ENCODE measurements around the gene LRRK1.

The LRRK1 gene

DNA sequence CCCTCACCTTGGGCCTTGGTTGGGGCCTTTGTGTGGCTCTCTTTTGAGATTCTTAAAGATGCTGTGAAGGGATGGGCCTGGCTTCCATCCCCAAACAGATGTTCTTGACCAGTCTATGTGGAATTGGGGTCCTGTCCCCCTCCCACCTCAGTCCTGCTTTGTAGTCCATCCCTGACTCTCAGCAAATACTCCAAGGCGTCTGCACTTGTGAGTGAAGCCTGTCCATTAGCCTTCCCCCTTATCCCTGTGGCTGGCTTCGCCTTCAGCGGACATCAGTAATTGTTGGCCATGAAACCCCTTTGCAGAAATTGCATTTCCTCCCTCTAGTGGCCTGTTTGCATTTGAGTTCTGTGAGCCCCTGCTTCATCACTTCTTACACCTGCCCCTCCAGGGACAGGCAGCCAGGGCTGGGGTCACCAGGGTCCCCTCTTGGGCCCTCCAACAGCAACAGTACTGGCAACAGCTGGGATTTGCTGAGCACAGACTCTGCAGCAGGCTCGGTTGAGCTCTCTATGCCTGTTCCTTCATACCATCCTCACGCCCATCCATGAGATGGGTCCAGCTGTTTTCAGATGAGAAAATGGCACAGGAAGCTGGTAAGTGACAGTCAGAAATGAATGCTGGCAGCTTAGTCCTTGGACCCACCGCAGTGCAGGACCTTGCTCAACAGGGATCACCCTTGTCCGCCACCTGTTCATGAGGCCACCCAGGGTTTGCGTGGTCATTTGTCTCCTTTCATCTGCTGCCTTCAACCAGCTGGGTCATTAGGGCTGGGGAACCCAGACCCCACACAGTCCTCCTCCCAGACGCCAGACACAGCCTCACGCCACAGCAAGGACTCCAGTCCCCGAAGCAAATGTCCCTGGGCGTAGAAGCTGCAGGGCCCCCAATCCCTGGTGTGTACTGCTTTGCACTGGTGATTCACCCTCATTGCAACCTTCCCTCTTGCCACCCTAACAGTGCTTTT lies 8.9 kb upstream of the LRRK1 start:
- DNase-seq (ENCODE audit: low spot score), result no peak

DNA sequence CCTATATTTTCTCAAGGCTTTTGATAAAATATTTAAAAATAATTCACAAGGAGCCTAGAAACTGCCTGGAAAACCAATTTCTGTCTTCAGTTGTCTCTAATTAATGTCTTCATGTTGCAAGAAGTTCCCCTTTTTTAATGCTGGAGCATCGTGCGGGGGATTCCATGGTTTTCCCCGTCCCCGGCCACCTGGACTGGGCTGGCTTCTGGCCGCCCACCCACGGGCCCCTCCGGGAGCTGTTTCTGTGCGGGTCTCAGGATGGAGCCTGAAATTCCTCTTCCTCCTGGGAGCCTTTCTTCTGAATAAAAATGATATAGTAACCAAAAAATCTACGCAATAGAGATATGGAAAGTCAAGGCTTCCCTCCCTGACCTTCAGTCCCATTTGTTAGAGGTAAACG lies 8.1 kb upstream of the LRRK1 start:
- no peak for DNase-seq (ENCODE audit: low spot score)

DNA sequence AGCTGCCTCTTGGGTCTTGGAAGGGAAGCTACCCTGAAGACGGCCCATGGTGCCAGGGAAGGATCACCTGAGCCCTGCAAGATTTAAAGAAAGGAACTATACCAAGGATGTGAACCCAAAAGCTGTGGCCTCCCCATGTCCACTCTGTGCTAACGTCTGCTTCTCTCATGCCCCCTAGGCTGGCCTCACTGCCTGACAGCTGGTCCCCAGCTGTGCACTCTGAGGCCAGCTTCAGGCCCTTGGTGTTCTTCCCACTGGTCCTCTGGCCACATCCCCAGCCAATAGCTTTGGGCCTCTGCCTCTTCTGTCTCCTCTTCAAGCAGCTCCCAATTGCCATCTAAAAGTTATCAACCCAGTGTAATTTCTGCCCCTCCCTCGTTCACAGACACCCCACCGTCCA lies 5.2 kb upstream of the LRRK1 start:
- DNase-seq (ENCODE audit: low spot score), result no peak

DNA sequence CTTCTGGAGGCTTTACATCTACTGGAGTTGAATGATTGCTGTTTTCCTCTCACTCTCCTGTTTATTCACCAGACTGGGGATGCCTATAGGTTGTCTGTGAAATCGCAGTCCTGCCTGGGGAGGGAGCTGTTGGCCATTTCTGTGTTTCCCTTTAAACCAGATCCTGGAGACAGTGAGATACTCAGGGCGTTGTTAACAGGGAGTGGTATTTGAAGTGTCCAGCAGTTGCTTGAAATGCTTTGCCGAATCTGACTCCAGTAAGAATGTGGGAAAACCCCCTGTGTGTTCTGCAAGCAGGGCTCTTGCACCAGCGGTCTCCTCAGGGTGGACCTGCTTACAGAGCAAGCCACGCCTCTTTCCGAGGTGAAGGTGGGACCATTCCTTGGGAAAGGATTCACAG lies 4.3 kb upstream of the LRRK1 start:
- no peak for DNase-seq (ENCODE audit: low spot score)

DNA sequence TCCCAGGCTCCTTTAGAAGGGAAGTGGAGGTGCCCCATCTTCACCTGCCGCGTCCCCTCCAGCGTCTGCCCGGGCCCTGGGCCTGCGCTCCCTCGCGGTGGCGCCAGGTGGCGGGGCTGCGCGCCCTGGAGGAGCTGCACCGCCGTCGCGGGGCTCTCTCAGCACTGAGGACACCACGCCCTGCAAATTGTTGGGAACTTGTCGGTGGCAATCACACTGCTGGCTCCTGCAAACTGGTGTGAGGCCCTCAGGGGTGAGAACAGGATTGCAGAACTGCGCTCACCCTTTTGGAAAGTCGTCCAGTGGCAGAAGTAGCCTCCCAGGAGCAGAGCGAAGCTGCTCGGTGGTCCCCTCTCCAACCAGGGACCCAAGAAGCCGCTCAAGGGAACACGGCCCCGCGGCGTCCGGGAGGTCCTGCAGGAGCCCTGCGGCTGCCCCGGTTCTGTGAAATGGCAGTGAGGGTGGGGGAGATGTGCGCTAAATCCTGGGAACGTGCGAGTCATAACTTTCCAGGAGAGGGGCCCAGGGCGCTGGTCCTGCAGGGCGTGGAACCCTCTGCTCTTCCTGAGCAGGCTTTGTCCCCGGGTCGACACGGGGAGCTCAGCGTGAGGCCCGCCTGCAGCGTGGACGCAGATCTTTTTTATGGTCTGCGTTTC lies 995 bp upstream of the LRRK1 start:
- DNase-seq (ENCODE audit: low spot score), result peak; percentile 62

DNA sequence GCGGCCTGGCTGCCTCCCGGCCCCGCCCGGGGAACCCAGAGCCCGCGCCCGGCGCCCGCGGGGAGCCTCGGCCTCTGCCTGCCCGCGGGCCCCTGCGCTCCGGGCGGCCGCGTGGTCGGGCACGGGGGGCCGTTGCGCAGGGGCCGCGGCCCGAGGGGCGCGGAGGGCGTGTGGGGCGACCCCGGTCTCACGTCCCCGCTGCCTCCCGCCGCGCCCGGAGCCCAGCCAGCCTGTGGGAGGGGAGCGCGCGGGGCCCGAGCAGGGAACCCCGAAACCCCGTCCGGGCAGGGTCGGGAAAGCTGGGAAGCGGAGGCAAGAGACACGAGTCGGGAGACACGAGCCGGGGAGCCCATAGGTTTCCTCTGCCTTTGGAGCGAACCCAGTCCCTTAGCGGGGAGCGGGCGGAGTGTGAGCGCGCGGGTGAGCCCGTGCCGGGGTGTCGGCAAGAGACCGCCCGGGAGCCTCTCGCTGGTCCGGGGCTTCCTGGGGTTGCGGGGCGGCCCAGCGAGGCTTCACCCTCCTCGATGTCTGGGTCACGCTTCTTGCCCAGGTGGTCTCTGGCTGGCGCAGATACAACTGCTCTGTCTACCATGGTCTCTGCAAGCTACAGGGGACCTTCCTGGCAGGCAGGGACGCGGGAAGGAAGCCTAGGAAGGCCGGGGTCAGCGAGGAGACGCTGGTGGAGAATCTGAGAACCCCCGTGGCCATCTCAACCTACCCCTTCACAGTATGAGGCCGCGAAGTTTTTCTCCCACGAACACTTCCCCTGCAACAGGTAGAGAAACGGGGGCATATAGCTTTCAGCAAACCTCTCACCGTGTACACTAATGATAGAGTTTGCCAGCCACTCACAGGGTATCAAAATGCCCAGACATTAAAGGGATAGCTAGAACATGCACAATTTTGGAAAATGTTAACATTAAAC lies 586 bp downstream of the LRRK1 start:
- DNase-seq (ENCODE audit: low spot score), result no peak

DNA sequence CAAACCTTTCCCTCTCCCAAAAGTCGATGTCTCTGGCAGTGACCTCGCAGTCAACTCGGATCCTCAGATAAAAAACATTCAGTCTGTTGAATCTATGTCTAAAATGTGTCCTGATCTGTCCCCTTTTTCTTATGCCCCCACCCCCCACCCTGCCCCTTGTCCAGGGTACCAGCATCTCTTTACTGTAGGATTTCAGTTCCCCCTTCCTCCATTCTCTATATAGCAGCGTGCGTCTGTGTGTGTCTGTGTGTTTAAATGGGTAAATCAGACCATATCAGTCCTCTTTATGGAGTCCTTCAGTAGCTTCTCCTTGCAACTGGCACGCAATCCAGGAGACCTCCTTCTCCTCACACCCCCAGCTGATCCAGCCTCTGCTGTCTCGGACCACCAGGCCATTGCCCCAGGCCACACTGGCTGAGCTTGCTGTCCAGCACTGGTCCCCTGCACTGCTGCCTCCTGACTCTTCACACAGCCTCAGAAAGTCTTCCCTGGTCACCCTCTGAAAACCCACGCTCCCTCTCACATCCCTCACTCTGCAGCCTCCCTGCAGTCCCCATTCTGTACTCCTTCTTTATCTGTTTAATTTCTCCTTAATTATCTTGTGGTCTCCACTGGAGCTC lies 1.5 kb downstream of the LRRK1 start:
- DNase-seq (ENCODE audit: low spot score), result no peak

DNA sequence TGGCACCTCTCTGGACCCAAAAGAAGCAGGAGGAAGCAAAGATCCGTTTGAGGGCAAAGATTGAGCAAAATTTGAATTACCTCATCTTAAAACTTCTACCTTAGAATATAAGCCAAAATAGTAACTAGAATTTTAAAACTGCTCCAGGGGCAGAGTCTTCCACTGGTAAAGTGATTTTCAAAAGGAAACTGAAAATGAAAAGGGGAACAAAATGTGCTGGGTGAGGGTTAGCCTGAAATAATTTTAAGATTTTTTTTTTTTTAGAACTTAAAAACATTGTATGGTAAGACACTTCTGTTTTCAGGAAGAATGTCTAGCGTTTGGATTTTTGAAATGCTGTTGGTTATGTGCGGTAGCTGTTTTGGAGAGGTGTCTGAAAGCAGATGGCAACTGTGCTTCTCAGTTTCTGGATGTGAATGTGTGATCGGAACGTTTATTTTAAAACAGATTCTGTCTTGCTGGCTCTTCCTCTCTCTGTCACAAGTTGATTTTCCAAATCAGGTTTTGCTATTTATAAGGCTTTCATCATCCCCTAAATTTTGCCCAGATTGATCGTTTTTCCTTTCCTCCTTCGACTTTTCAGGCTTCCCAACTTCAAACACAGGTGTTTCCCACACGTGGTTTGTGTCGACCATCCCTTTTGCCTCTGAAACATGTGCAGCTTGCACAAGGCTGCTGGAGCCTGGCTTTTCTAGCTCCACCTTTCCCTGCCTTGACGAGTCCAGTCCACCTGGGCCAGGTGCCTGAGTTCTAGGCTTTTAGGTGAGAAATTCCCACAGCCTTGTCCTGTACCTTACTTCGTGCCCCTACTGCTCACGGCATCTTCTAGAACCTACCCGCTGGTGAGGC lies 3.3 kb downstream of the LRRK1 start:
- no peak for DNase-seq (ENCODE audit: low spot score)

DNA sequence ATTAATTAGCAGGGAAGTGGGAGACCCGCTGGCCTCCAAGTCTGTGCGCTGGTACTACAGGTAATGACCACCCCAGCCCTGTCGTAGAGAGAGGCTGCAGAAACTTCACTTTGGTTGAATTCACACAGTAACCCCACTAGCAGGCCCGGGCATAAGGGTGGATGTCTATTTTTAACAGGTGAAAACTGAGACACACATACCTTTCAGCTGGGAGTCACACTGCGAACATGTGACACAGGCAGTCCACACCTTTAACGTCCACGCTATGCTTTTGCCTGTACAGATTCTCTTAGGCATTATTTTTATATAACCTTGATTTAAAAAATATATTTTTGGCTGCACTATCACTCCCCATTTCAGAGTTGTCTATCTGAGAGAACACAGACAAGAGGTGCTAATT lies 3.9 kb downstream of the LRRK1 start:
- no peak for DNase-seq (ENCODE audit: low spot score)

DNA sequence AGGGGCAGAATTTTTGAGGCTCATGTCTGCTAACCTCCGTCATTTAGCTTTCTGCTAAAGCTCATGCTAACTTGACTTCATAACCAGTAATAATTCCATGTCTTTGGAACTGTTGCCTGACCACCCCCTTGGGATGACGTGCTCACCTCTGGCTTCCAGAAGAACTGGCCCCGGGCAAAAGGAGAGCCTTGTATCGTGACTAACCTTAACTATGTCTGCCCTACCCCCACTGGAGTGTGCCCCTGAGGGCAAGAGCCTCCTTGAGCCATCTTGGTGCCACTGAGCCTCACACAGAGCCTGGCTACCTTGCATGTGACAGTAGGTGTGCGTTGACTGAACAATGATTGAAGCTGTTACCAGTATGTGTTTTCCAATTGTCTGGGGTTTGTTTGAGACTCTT lies 4.7 kb downstream of the LRRK1 start:
- DNase-seq (ENCODE audit: low spot score), result no peak

DNA sequence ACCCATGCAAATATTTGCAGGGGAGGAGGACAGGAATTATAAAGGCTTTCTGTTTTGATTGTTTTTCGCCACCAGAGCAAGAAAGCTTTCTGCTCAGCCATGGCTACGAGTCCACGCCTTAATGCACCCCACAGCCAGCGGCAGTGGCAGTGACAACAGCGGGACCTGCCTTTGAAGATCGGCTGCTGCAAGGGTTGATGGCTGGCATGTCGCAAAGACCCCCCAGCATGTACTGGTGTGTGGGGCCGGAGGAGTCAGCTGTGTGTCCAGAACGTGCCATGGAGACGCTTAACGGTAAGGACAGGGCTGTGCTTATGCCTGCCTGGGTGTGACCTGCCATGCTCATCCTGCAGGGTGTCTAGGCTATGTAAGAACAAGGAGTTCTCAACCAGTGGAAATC lies 5.3 kb downstream of the LRRK1 start:
- no peak for DNase-seq (ENCODE audit: low spot score)

DNA sequence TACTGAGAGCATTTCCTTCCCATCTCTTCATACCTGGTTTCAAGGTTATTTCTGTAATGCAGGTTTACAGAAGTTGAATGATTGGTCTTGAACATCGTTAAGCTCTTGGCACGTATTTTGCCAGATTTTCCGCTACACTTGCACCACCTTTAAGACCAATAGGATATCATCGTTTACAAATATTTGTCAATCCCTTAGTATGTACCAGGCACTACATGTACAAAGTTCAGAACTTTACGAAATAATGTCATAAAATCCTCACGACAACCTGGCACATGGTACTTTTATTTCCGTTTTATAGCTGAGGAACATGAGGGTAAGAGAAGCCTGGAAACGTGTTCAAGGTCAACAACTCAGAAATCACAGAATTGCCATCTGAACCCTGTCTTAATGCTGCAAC lies 6.3 kb downstream of the LRRK1 start:
- DNase-seq (ENCODE audit: low spot score), result no peak

DNA sequence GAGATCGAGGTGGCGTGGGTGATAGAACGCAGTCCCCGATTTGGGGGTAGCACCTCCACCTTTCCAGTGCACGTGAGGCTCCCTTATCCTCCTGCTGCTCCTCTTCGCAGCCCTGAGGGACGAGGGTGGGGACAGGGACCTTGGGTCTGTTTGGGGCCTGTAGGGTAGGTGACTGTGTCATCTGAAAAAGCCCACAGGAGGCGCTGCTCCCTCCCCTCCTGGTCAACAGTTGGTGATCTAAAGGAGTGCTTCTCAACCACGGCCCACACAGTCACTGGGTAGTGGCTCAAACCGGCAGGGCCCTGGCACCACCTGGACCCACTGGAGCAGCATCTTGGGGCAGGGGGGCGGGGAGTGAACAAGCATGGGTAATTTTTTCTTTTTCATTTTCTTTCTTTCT lies 7.1 kb downstream of the LRRK1 start:
- no peak for DNase-seq (ENCODE audit: low spot score)

DNA sequence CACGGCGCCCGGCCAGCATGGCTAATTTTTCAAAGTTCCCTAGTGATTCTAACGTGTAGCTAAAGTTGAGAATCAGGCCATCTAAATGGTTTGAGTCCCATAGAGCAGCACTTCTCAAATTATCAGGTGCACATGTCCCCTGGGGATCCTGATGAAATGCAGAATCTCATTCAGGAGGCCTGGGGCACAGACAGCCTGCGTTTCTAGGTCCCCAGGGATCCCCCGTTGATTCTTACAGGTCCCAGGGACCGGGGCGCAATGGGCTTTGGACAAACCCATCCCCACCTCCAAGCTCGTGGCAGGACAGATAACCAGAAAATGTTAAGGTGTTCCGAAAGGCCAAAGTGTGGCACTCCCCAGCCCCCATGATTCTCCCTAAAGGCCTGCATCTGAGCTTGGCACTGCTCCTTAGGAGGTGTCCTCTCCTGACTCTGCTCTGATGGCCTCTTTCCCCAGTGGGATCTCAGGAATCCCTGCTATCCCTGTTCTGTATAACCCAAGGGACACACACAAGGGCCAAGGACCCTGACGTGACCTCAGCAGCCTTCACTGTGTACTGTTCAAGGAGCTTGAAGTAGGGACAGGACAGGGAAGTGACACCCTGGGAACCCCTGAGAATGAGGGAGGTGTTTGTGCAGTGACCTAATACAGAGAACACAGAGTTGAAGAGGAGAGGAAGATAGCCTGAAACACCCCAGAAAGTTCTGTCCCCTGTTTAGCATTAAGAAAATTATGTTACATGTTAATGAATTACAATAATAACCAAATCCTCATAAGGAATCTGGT lies 8.0 kb downstream of the LRRK1 start:
- no peak for DNase-seq (ENCODE audit: low spot score)

DNA sequence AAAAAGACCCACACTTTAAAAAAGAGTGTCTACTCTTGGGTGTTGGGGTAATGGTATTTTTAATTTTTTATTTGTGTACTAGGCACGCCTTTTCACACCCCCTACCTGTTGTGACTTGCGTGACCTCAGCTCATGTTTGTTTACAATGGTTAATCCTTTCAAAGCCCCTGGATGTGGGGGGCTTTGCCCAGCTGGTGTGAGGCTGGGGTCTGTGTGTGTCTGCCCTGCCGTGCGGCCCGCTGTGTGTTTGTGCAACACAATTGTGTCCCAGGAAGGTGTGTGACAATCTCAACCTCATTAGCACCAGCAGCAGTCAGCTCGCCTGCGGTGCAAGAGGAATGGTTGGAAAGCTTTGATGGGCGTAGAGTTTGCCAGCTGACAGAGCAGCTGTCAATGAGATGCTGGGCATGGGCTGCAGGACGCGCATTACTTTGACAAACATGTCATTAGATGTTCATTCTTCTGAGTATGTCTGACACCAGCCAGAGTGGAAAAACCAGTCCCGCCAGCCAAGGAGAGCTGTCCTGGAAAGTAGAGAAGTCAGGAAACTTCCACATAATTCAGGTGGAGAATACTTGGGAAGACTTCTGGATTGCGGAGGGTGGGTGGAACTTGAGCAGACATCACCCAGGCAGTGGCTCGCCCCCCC lies 9.6 kb downstream of the LRRK1 start:
- DNase-seq (ENCODE audit: low spot score), result no peak

DNA sequence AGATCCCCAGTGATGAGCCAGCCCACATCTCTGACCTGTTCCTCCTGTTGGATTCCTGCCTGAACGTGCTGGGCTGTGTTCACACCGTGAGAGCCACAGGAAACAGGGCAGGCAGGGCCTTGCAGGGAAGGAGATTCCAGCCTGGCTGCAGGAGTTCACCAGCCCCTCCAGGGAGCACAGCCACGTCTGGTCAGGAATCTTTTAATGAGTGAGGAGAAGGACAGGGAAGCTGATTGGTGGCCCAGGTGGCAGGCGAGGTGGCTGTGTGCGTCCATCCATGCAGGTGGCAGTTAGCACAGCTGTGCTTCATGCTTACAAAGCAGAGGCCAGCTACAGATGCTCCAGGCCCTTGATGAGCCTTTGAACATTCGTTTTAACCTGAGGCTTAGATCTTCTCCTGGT lies 10.5 kb downstream of the LRRK1 start:
- DNase-seq (ENCODE audit: low spot score), result no peak

DNA sequence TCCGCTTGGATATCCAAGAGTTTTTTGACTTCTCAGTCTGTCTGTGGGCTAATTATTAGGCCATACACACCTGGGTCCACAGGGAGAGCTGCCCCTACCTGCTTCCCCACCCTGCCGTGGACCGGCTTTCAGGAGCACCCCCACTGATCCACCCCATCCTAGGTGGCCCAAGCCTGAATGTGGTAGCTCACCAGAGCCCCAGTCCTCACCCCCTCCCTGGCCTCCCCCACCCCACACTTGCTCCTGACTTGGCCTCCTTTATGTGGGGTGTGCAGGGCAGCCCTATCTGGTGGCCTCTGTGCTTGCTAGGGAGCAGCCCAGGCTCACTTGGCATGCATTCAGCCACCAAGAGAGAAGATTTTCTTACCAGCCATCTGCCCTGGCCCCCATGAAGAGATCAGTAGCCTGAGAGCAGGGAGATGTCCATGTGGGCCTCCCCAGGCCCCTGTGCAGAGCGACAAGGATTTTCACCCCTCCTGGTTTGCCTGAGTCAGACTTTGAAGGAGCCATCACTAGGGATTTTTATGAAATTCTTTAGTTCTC lies 11.2 kb downstream of the LRRK1 start:
- DNase-seq (ENCODE audit: low spot score), result no peak

DNA sequence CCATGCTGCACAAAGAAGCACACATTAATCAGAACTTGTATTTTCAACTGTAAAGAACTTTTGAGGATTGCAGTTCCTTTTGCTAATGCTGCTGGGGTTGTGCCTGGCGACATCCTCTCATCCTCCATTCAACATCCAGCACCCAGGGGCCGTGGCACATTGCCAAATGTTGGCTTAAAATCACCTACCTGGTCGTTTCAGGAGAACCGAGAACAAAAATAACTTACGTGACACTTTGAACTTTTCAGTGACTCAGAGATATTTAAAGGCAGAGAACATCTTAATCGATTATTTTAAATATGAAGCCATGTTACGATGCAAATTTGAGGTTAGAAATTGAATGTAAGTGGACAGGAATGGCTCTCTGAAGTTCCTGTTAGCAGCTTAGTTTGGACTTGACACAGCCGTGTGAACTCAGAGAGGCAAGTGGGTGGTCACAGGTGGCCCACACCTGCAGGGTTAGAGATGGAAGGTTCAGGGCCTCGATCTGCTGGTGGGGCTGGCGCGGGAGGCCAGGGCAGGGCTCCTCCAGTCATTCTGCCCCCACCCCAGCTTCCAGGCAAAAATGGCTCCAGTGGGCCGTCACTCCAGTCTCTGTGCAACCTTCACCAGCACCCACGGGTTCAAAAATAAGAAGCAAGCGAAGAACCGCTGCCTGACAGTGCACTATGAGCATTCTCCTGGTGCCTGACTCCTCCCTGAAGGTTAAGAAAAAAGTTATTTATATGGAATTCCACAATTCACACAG lies 12.2 kb downstream of the LRRK1 start:
- no peak for DNase-seq (ENCODE audit: low spot score)
